ENCODE data around the gene CDY2B.
"Not testable (repeated sequence)": the region's sequence is repeated elsewhere in the genome, so short reads cannot be mapped to it uniquely, and the experiment has no call there.

Gene CDY2B
- 0 reads per million in 2 donors for total RNA-seq

GRCh38 chrY:17880120-17880519 is at the start of gene CDY2B:
Gene CDY2B (minus strand): TSS chrY:17880220. CDS start chrY:17879892, 328 bp downstream.
- DNase-seq, result not testable (repeated sequence)

- not testable (repeated sequence) for DNase-seq
Observed at GRCh38 chrY:17908009-17908408, 28.0 kb upstream of the CDY2B start.

- not testable (repeated sequence) for DNase-seq
Observed at GRCh38 chrY:17907351-17907750, 27.3 kb upstream of the CDY2B start.

GRCh38 chrY:17881697-17882096 is 1.7 kb upstream of the CDY2B start:
- DNase-seq, result not testable (repeated sequence)

- DNase-seq, result not testable (repeated sequence)
Observed at GRCh38 chrY:17876767-17877166, 3.3 kb downstream of the CDY2B start.

GRCh38 chrY:17875401-17875800 is 4.6 kb downstream of the CDY2B start:
- DNase-seq, result not testable (repeated sequence)

- DNase-seq, result not testable (repeated sequence)
Observed at GRCh38 chrY:17871194-17871903, 8.7 kb downstream of the CDY2B start.

- not testable (repeated sequence) for DNase-seq
Observed at GRCh38 chrY:17870737-17871136, 9.3 kb downstream of the CDY2B start.

- not testable (repeated sequence) for DNase-seq
Observed at GRCh38 chrY:17867850-17868249, 12.2 kb downstream of the CDY2B start.

GRCh38 chrY:17860634-17861033 is 19.4 kb downstream of the CDY2B start:
- DNase-seq, result not testable (repeated sequence)

- not testable (repeated sequence) for DNase-seq
Observed at GRCh38 chrY:17856963-17857848, 22.8 kb downstream of the CDY2B start.

GRCh38 chrY:17856508-17856907 is 23.5 kb downstream of the CDY2B start:
- DNase-seq, result not testable (repeated sequence)

GRCh38 chrY:17849131-17849530 is 30.9 kb downstream of the CDY2B start:
- not testable (repeated sequence) for DNase-seq

- DNase-seq, result not testable (repeated sequence)
Observed at GRCh38 chrY:17832149-17832548, 47.9 kb downstream of the CDY2B start.
